ENCODE measurements around the gene GRID2. TPM values are rescaled to one million over a fixed set of nuclear protein-coding genes. Genes with fewer than 3 reads are reported as not detected.

The GRID2 gene
- total and polyA plus RNA-seq, 9 of the 15 experiments (the other 6 are each of a cell fraction or from before 2014, with no cell fraction given) = 0.04 TPM; not detected in 7

DNA sequence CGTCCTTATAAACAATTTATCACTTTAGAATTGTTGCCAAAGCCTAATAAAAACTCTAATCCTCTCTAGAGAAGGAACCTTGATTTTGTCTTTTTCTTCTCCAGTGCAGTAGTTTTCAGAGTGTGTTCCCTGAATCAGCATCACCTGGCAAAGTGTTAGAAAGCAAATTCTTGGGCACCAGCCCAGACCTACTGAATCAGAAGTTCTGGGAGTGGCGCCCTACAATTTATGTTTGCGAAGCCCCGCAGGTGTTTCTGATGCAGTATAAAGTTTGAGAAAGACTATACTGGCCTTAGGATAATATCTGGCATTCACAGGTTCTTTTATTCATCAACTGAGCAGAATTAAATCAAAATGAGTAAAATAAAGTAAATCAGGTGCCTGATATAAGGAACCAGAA, 879.0 kb downstream of the GRID2 start:
- Histone ChIP-seq H3K9me3 (replicated peaks; ENCODE audit: control insufficient read depth, insufficient read depth, low read depth, low read length) (no peaks in the 10 kb centered on the region), H3K27ac (ENCODE audit: extremely low read depth, low read depth, low read length) (no peak overlapping the region), H3K4me3 (no peak overlapping the region), H3K79me2 (ENCODE audit: control insufficient read depth, insufficient read depth, low read length) (no peaks in the 10 kb centered on the region), H3K4me2 (ENCODE audit: insufficient read depth, low read length) (no peak overlapping the region), H3K4me1 (replicated peaks in 1 of 2; ENCODE audit: control insufficient read depth in 2 of 2, insufficient read depth in 2 of 2, low read length in 2 of 2) (no peaks in the 10 kb centered on the region), H3K27me3 (ENCODE audit: control insufficient read depth in 2 of 2, insufficient read depth in 2 of 2, low read length in 2 of 2) (no peaks in the 10 kb centered on the region), H2AFZ (ENCODE audit: low read depth, low read length) (no peak overlapping the region), H3K9ac (ENCODE audit: insufficient read depth in 1 of 2, low read depth in 2 of 2, low read length in 2 of 2) (no peak overlapping the region), H3K36me3 (ENCODE audit: control insufficient read depth, insufficient read depth, low read length) (no peaks in the 10 kb centered on the region), H4K20me1 (replicated peaks; ENCODE audit: control insufficient read depth, insufficient read depth, low read length) (no peaks in the 10 kb centered on the region), H3K9me1 (ENCODE audit: control insufficient read depth, insufficient read depth, low read length) (no peaks in the 10 kb centered on the region)
- ATAC-seq = no peak
- intact Hi-C loops (cut with micrococcal nuclease) = no loop called here
- ChIA-PET CTCF (ENCODE audit: low intra/inter-chr PET ratio) (no interaction called here), POLR2A (no interaction called here)
- no TSS peak for BruUV-seq (replicated peaks)
- 1% methylated on average over 4 of the region's 4 CpGs for WGBS (ENCODE audit: insufficient coverage, low coverage, missing lambda C conversion rate)
- DNase-seq (ENCODE audit: extremely low read depth in 1 of 4, low spot score in 3 of 4) = no peak
- in situ Hi-C loops (cut with MboI) = no loop called here
- no peak for FAIRE-seq
- TF ChIP-seq, protein P1, sequence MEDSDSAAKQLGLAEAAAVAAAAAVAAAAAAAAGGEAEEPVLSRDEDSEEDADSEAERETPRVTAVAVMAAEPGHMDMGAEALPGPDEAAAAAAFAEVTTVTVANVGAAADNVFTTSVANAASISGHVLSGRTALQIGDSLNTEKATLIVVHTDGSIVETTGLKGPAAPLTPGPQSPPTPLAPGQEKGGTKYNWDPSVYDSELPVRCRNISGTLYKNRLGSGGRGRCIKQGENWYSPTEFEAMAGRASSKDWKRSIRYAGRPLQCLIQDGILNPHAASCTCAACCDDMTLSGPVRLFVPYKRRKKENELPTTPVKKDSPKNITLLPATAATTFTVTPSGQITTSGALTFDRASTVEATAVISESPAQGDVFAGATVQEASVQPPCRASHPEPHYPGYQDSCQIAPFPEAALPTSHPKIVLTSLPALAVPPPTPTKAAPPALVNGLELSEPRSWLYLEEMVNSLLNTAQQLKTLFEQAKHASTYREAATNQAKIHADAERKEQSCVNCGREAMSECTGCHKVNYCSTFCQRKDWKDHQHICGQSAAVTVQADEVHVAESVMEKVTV (CRISPR knock-in tag; IDR thresholded peaks at IDR 0.05) = no peak
- TF ChIP-seq ZNF165 (CRISPR knock-in tag; IDR thresholded peaks at IDR 0.05; ENCODE audit: borderline replicate concordance) = no peak
- TF ChIP-seq YY1 (IDR thresholded peaks at IDR 0.05; ENCODE audit: borderline replicate concordance in 1 of 3, control insufficient read depth in 1 of 3, extremely low read depth in 1 of 3, insufficient read depth in 3 of 3, insufficient read length in 1 of 3, insufficient replicate concordance in 2 of 3, low read depth in 1 of 3, low read length in 2 of 3) = no peak
- TF ChIP-seq TAL1 (IDR thresholded peaks at IDR 0.05) = no peak
- TF ChIP-seq ZMIZ1 (IDR thresholded peaks at IDR 0.05; ENCODE audit: low read depth in 2 of 2, low read length in 2 of 2) = no peak
- TF ChIP-seq STAG1 (CRISPR knock-in tag; IDR thresholded peaks at IDR 0.05; ENCODE audit: borderline replicate concordance) = no peak
- TF ChIP-seq CREB1 (IDR thresholded peaks at IDR 0.05) = no peak
- no peak for TF ChIP-seq CREB1 (CRISPR knock-in tag; IDR thresholded peaks at IDR 0.05)
- TF ChIP-seq TCF7L2 (IDR thresholded peaks at IDR 0.05; ENCODE audit: low read depth, low read length) = no peak
- no peak for TF ChIP-seq RERE (CRISPR knock-in tag; IDR thresholded peaks at IDR 0.05; ENCODE audit: borderline replicate concordance)
